RWPE2 (cell line): ENCODE results near the gene ZFP1.

Source experiments
- ATAC-seq: fragments of 200-7000 bp; cut with Tn5 transposase; 3 replicates; pipeline ENCODE4 v1.9.1; 2021; ENCODE audit warnings: low read depth
- DNase-seq: peaks from one replicate; pipeline ENCODE4 v3.0.0-alpha.2; 2020; ENCODE audit warnings: low spot score
- H3K27ac ChIP-seq: fragments of 450-650 bp; 2 replicates; pipeline ENCODE4 v1.5.1; 2017; ENCODE audit warnings: mild to moderate bottlenecking; ENCODE audit not compliant: poor library complexity, severe bottlenecking
- H3K27me3 ChIP-seq: fragments of 250-450 bp; sonication (Bioruptor Pico); 2 replicates; pipeline ENCODE4 v1.5.1; 2021; ENCODE audit warnings: mild to moderate bottlenecking, moderate library complexity; ENCODE audit not compliant: insufficient read depth, poor library complexity, severe bottlenecking
- H3K36me3 ChIP-seq: fragments of 250-450 bp; sonication (Bioruptor Pico); 2 replicates; pipeline ENCODE4 v1.5.1; 2020; ENCODE audit warnings: low read depth, mild to moderate bottlenecking, moderate library complexity
- H3K4me1 ChIP-seq: fragments of 250-450 bp; sonication (Bioruptor Pico); 2 replicates; pipeline ENCODE4 v1.5.1; 2021; ENCODE audit warnings: mild to moderate bottlenecking, moderate library complexity; ENCODE audit not compliant: insufficient read depth, poor library complexity, severe bottlenecking
- H3K4me3 ChIP-seq: fragments of 250-450 bp; sonication (Bioruptor Pico); 2 replicates; pipeline ENCODE4 v1.5.1; 2021; ENCODE audit warnings: mild to moderate bottlenecking, moderate library complexity; ENCODE audit not compliant: severe bottlenecking
- H3K9me3 ChIP-seq: fragments of 250-450 bp; sonication (Bioruptor Pico); 2 replicates; pipeline ENCODE4 v1.5.1; 2021; ENCODE audit warnings: mild to moderate bottlenecking, moderate library complexity; ENCODE audit not compliant: severe bottlenecking
- TF ChIP-seq, protein P1 (sequence below): fragments of 450-650 bp; IDR thresholded peaks from one replicate; pipeline ENCODE4 v1.5.1; 2017; ENCODE audit warnings: mild to moderate bottlenecking, moderate library complexity; ENCODE audit not compliant: poor library complexity, severe bottlenecking

ZFP1 gene

DNA sequence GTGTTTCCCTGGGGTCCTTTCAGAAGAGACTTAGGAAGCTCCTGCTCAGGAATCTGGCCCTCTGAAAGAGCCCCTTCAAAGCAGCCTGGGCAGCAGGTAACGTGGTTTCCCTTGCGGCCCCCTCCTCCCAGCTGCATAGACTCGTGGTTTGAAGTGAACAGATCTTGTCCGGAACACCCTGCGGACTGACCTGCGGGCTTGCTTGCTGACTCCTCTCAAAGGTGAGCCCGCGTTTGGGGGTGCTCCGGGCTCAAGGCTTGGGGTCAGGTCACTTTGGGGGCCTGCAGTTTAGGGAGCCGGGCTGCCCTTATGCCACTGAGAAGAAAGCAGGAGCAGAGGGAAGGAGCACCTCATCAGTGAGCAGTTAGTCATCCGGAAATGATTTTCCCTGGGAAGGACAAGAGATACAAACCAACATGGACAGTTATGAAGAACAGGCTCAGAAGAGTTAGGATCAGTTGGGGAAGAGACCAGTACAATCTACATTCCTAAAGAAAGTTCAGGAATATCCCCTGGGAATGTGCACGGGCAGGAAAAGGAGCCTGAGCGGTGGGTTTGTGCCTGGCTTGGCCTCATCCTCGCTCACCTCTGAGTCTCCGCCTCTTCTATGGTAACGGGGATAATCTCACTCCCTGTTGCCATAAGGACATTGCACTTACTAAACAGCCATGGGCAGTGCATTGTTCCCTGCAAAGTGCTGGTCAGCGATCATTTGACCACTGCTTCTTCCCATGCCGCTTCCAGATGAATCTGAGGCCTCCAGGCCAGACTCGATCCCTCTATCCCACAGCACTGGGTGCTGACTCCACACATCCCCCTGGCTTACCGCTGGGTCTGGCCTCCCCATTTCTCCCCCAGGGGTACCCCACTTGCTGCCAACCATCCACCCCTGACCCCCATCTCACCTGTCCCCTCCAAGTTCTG lies 41.7 kb upstream of the ZFP1 start:
- Histone ChIP-seq H3K9me3 (no peaks in the 10 kb centered on the region), H3K4me1 (peaks cover 31% of the 10 kb centered on the region), H3K27ac (no peak overlapping the region), H3K36me3 (no peaks in the 10 kb centered on the region; the same call in 1 of the 2 replicates), H3K4me3 (no peak overlapping the region), H3K27me3 (no peaks in the 10 kb centered on the region)
- TF ChIP-seq, protein P1, sequence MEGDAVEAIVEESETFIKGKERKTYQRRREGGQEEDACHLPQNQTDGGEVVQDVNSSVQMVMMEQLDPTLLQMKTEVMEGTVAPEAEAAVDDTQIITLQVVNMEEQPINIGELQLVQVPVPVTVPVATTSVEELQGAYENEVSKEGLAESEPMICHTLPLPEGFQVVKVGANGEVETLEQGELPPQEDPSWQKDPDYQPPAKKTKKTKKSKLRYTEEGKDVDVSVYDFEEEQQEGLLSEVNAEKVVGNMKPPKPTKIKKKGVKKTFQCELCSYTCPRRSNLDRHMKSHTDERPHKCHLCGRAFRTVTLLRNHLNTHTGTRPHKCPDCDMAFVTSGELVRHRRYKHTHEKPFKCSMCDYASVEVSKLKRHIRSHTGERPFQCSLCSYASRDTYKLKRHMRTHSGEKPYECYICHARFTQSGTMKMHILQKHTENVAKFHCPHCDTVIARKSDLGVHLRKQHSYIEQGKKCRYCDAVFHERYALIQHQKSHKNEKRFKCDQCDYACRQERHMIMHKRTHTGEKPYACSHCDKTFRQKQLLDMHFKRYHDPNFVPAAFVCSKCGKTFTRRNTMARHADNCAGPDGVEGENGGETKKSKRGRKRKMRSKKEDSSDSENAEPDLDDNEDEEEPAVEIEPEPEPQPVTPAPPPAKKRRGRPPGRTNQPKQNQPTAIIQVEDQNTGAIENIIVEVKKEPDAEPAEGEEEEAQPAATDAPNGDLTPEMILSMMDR = no peak
- DNase-seq (no peak), ATAC-seq (no peak)

DNA sequence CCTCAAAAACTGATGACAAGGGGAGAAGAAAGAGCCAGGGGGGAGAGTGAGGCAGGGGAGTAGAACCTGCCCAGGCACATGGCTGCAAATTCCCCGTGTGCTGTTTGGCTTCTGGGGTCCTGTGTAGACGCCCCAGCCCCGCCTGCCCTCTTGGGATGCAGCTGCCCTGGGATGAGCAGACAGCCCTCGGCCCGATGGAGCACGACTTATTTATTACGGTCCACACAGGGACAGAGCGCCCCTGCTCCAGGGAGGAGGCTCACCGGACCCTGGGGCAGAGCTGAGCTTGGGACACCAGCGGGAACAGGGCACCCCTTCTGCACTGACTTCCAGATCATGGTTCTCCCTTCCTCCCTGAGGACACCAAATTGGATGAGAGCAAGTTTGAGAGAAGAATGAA lies 40.8 kb upstream of the ZFP1 start:
- Histone ChIP-seq H3K27me3 (no peaks in the 10 kb centered on the region), H3K27ac (peak overlapping the region; percentile 89), H3K9me3 (no peaks in the 10 kb centered on the region), H3K36me3 (no peaks in the 10 kb centered on the region; the same call in 1 of the 2 replicates), H3K4me3 (no peak overlapping the region), H3K4me1 (peaks cover 31% of the 10 kb centered on the region)
- ATAC-seq (no peak), DNase-seq (no peak)
- TF ChIP-seq, protein P1 = no peak

DNA sequence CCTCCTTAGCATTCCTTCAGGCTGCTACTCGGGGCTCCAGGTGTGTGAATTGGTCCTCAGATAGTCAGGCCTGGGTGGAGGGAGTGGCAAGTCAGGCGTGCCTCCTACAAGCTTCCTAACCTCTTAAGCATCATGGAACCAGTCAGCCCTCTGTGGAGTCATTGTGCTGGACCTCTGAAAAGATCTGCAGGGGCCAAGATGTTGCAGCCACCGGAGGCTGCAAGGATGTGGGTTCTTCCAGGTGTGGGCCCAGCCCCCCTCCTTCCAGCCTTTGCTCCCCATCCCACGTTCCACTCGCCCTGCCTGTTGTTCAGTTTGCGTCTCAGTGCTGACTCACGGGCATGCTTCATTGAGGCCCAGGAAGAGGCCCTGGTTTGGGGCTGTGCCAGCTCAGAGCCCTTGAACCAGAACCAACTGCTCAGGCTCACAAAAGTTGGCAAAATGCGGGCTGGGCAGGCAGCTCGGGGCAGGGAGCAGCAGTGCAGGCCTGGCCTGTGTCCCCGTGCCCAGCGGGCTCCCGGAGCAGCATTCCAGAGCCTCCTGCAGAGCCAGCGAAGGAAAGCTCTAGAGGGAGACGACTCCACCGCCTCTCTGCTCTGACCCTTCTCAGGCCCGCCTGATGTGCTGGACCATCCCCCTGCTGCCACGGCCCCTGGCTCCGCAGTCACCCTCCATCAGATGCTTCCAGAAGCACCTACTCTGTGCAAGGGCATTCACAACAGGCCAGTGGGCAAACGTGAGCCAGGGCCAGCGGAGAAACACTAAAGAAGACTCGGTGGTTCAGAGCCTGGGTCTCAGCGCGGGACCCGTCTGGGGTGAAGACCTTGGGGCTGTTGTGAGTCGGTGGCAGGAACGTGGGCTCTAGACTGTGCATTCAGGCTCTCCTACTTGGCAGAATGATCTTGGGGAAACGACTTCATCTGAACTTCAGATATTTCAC lies 39.3 kb upstream of the ZFP1 start:
- peak; percentile 78 for ATAC-seq
- Histone ChIP-seq H3K9me3 (no peaks in the 10 kb centered on the region), H3K4me1 (peaks cover 31% of the 10 kb centered on the region), H3K36me3 (no peaks in the 10 kb centered on the region), H3K27me3 (no peaks in the 10 kb centered on the region), H3K4me3 (no peak overlapping the region), H3K27ac (peak overlapping the region; percentile 89)
- TF ChIP-seq, protein P1 = no peak
- DNase-seq = peak; percentile 99

DNA sequence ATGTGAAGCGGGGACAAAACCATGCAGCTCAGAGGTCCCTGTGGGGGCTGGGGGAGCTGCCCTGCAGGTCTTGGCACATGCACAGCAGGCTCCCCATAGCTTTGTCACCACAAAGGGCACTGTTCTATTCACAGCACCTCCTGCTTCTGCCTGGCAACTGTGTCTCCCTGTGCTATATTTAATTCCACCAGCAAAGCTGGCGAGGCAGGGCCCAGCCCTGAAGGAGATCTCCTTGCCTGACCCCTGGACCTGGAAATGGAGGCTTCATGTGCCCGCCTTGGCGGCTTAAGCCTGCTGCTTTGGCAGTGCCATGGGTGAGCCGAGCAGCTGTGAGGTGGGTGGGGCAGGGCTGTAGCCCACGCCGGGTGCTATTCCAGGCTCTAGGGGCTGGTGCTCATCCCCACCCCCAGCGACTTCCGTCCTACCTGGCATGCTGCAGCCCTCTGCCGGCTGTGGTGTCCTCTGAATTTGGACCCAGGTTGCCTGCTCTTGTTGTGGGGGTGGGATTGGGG lies 38.5 kb upstream of the ZFP1 start:
- Histone ChIP-seq H3K9me3 (no peaks in the 10 kb centered on the region), H3K36me3 (no peaks in the 10 kb centered on the region), H3K4me1 (peaks cover 31% of the 10 kb centered on the region), H3K27me3 (no peaks in the 10 kb centered on the region), H3K27ac (peak overlapping the region; percentile 89), H3K4me3 (no peak overlapping the region)
- TF ChIP-seq, protein P1 = peak; percentile 12
- DNase-seq (no peak), ATAC-seq (0 out of 3 replicates have a peak, but pooled peaks have one; percentile 0)
